GM12878 (cell line): ENCODE data around the gene CD58. TPM values are rescaled to one million over a fixed set of nuclear protein-coding genes. Genes with fewer than 3 reads are reported as not detected.

ENCODE experiments used
- BACH1 ChIP-seq: fragments of 450-650 bp; IDR thresholded peaks from 2 replicates; pipeline ENCODE4 v1.6.1; 2017; ENCODE audit warnings: mild to moderate bottlenecking, borderline replicate concordance
- CBX5 ChIP-seq: sonication (generic); IDR thresholded peaks from 2 replicates; pipeline ENCODE4 v1.6.1; 2016; ENCODE audit warnings: low read depth, moderate library complexity, mild to moderate bottlenecking, inconsistent platforms
- CEBPB ChIP-seq, 2 experiments: fragments of 150-350 bp in 1 of 2; IDR thresholded peaks; 2 replicates each; pipeline ENCODE4 v1.6.1; 2012 to 2014; ENCODE audit warnings: low read depth in 2 of 2, low read length in 2 of 2, borderline replicate concordance in 1 of 2, inconsistent platforms in 1 of 2
- GABPA ChIP-seq: IDR thresholded peaks from 2 replicates; pipeline ENCODE4 v1.6.1; 2014; ENCODE audit warnings: antibody characterized with exemption, low read depth, mild to moderate bottlenecking, inconsistent platforms
- HCFC1 ChIP-seq: fragments of 150-350 bp; IDR thresholded peaks from 2 replicates; pipeline ENCODE4 v1.6.1; 2014; ENCODE audit warnings: low read length
- HDAC6 ChIP-seq: fragments of 200-600 bp; sonication (generic); IDR thresholded peaks from one replicate; pipeline ENCODE4 v1.8.0; 2017; ENCODE audit warnings: antibody characterized with exemption; ENCODE audit not compliant: unreplicated experiment
- JUND ChIP-seq: IDR thresholded peaks from 2 replicates; pipeline ENCODE4 v1.6.1; 2012; ENCODE audit warnings: low read depth, mild to moderate bottlenecking, low read length, improper control_type of control experiment, moderate library complexity
- MTA2 ChIP-seq: fragments of 450-650 bp; IDR thresholded peaks from 2 replicates; pipeline ENCODE4 v1.6.1; 2016; ENCODE audit warnings: low read depth, mild to moderate bottlenecking, moderate library complexity
- MXI1 ChIP-seq: fragments of 150-350 bp; IDR thresholded peaks from 2 replicates; pipeline ENCODE4 v1.6.1; 2011; ENCODE audit warnings: low read depth, mild to moderate bottlenecking, inconsistent platforms, low read length, improper control_type of control experiment
- MYC ChIP-seq: IDR thresholded peaks from 2 replicates; pipeline ENCODE4 v1.6.1; 2011; ENCODE audit warnings: mild to moderate bottlenecking, low read length, moderate library complexity, inconsistent platforms; ENCODE audit not compliant: insufficient read depth, insufficient replicate concordance, insufficient read length, severe bottlenecking
- NFYA ChIP-seq: IDR thresholded peaks from 2 replicates; pipeline ENCODE4 v1.6.1; 2011; ENCODE audit warnings: low read depth, mild to moderate bottlenecking, low read length, improper control_type of control experiment, borderline replicate concordance
- PML ChIP-seq: IDR thresholded peaks from 2 replicates; pipeline ENCODE4 v1.6.1; 2012; ENCODE audit warnings: low read length, inconsistent platforms
- POLR2AphosphoS2 ChIP-seq: IDR thresholded peaks from 2 replicates; pipeline ENCODE4 v1.6.1; 2011; ENCODE audit warnings: low read depth, mild to moderate bottlenecking, low read length, improper control_type of control experiment, moderate library complexity
- RB1 ChIP-seq: fragments of 450-650 bp; formaldehyde crosslinking; IDR thresholded peaks from 2 replicates; pipeline ENCODE4 v1.6.1; 2017; ENCODE audit warnings: mild to moderate bottlenecking, borderline replicate concordance
- SIN3A ChIP-seq: IDR thresholded peaks from 2 replicates; pipeline ENCODE4 v1.6.1; 2012; ENCODE audit warnings: low read depth, low read length, improper control_type of control experiment
- SIX5 ChIP-seq: IDR thresholded peaks from 2 replicates; pipeline ENCODE4 v1.6.1; 2011; ENCODE audit warnings: mild to moderate bottlenecking, low read depth, low read length, moderate library complexity; ENCODE audit not compliant: severe bottlenecking
- TCF7 ChIP-seq: IDR thresholded peaks from 2 replicates; pipeline ENCODE4 v1.6.1; 2014; ENCODE audit warnings: antibody characterized with exemption, borderline replicate concordance
- ZNF217 ChIP-seq: fragments of 450-650 bp; IDR thresholded peaks from 2 replicates; pipeline ENCODE4 v1.6.1; 2017; ENCODE audit warnings: antibody characterized with exemption, mild to moderate bottlenecking
- ZNF24 ChIP-seq: fragments of 450-650 bp; IDR thresholded peaks from 2 replicates; pipeline ENCODE4 v1.6.1; 2017; ENCODE audit warnings: antibody characterized with exemption, mild to moderate bottlenecking
- ZNF274 ChIP-seq: IDR thresholded peaks from one replicate; pipeline ENCODE4 v1.8.0; 2011; ENCODE audit not compliant: insufficient read length, insufficient read depth
- polyA plus RNA-seq, 11 experiments: library from polyadenylated mRNA; depleted of rRNA in 4 of 11; unstranded in 6 of 11; stranded (reverse) in 5 of 11; fragments of >200 nt; fragmentation: Nextera tagmentation in 4 of 11; fragmentation: Illumina TruSeq in 1 of 11; extraction: Ambion mirVana in 4 of 11; extraction: Trizol in 1 of 11; gene quantifications; 1 replicate in 1 of 11; 2 replicates in 10 of 11; pipeline versions ENCODE4 v1.2.1 to v1.2.3, GENCODE V29; 2011 to 2016; ENCODE audit warnings: inconsistent platforms in 2 of 11, missing spikeins in 2 of 11, low read depth in 1 of 11
- total RNA-seq, 4 experiments: library from RNA; depleted of rRNA in 3 of 4; stranded (reverse); fragments of >200 nt in 3 of 4; fragmentation: Illumina TruSeq in 1 of 4; extraction: Trizol in 1 of 4; gene quantifications; 2 replicates each; pipeline versions ENCODE4 v1.2.1 to v1.2.3, GENCODE V29; 2013 to 2021
- TF ChIP-seq, protein P1 (sequence below): fragments of 450-650 bp; IDR thresholded peaks from 2 replicates; pipeline ENCODE4 v1.6.1; 2017; ENCODE audit warnings: mild to moderate bottlenecking
- TF ChIP-seq, protein P2 (sequence below): IDR thresholded peaks from 2 replicates; pipeline ENCODE4 v1.6.1; 2011; ENCODE audit warnings: mild to moderate bottlenecking, low read depth, low read length, moderate library complexity; ENCODE audit not compliant: insufficient replicate concordance
- TF ChIP-seq, protein P3 (sequence below), 3 experiments: IDR thresholded peaks in 2 of 3; conservative IDR thresholded peaks in 1 of 3; 2 replicates each; pipeline ENCODE4 v1.5.1; 2011; ENCODE audit warnings: low read depth in 3 of 3, low read length in 3 of 3, mild to moderate bottlenecking in 3 of 3, control low read depth in 2 of 3, moderate library complexity in 2 of 3, inconsistent platforms in 1 of 3, mixed read lengths in 1 of 3; ENCODE audit not compliant: control insufficient read depth in 2 of 3, insufficient read depth in 1 of 3; ENCODE audit errors: extremely low read depth in 1 of 3
- TF ChIP-seq, protein P4 (sequence below): IDR thresholded peaks from 2 replicates; pipeline ENCODE4 v1.6.1; 2012; ENCODE audit warnings: low read depth, low read length, improper control_type of control experiment

The CD58 gene
- total and polyA plus RNA-seq, 10 of the 15 experiments (the other 5 are each of a cell fraction or from before 2014, with no cell fraction given): 70.4 to 252 (median 129) TPM

DNA sequence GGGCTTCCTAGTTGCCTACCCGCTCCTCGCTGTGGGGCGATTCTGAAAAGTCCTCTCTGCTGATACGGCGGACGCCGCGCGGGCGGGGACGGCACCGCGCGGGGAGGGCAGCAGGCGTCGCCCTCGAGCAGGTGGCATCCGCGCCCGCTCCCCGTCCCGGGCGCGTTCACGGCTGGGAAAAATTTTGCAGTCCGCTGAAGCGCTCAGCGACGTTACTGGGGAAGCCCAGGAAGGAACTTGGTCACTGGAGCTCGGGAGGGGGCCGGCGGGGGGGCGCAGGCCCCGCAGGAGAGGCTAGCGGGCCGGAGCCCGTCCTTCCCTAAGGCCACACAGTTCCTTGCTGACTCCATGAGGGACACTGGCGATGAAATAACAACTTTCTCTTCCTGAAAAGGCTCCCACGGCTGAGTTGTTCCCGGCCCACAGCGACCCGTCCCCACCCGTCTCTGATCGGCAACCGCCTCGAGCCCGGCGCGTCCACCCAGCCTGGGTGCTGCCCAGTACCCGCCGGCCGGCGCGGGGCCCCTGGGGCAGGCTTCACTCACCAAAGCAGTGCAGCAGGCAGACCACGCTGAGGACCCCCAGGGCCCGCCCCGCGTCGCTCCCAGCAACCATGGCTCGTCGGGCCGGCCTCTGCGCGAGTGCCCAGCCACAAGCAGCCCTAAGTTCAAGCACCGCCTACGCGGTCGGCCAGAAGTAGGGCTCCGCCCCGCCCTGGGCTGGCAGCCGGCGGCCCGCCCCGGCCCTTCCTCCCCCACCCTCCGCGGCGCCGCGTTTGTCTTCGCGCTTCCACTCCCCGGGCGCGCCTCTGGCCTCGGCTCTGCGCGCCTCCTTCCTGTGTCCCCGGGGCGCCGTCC lies at the start of gene CD58 (continued):
- TF ChIP-seq TCF7: no peak
- peak; percentile 15; the same call in 1 of the 2 replicates for TF ChIP-seq HCFC1
- TF ChIP-seq MYC: no peak
- TF ChIP-seq, protein P1, sequence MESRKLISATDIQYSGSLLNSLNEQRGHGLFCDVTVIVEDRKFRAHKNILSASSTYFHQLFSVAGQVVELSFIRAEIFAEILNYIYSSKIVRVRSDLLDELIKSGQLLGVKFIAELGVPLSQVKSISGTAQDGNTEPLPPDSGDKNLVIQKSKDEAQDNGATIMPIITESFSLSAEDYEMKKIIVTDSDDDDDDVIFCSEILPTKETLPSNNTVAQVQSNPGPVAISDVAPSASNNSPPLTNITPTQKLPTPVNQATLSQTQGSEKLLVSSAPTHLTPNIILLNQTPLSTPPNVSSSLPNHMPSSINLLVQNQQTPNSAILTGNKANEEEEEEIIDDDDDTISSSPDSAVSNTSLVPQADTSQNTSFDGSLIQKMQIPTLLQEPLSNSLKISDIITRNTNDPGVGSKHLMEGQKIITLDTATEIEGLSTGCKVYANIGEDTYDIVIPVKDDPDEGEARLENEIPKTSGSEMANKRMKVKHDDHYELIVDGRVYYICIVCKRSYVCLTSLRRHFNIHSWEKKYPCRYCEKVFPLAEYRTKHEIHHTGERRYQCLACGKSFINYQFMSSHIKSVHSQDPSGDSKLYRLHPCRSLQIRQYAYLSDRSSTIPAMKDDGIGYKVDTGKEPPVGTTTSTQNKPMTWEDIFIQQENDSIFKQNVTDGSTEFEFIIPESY: no peak
- TF ChIP-seq, protein P2, sequence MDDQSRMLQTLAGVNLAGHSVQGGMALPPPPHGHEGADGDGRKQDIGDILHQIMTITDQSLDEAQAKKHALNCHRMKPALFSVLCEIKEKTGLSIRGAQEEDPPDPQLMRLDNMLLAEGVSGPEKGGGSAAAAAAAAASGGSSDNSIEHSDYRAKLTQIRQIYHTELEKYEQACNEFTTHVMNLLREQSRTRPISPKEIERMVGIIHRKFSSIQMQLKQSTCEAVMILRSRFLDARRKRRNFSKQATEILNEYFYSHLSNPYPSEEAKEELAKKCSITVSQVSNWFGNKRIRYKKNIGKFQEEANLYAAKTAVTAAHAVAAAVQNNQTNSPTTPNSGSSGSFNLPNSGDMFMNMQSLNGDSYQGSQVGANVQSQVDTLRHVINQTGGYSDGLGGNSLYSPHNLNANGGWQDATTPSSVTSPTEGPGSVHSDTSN: no peak
- TF ChIP-seq POLR2AphosphoS2: peak; percentile 90
- TF ChIP-seq MXI1: peak; percentile 13
- no peak for TF ChIP-seq SIX5
- TF ChIP-seq, protein P3, sequence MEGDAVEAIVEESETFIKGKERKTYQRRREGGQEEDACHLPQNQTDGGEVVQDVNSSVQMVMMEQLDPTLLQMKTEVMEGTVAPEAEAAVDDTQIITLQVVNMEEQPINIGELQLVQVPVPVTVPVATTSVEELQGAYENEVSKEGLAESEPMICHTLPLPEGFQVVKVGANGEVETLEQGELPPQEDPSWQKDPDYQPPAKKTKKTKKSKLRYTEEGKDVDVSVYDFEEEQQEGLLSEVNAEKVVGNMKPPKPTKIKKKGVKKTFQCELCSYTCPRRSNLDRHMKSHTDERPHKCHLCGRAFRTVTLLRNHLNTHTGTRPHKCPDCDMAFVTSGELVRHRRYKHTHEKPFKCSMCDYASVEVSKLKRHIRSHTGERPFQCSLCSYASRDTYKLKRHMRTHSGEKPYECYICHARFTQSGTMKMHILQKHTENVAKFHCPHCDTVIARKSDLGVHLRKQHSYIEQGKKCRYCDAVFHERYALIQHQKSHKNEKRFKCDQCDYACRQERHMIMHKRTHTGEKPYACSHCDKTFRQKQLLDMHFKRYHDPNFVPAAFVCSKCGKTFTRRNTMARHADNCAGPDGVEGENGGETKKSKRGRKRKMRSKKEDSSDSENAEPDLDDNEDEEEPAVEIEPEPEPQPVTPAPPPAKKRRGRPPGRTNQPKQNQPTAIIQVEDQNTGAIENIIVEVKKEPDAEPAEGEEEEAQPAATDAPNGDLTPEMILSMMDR (IDR thresholded peaks at IDR 0.05 in 2 of 3, conservative IDR thresholded peaks at IDR 0.05 in 1 of 3; ENCODE audit: control insufficient read depth in 2 of 3, extremely low read depth in 1 of 3, insufficient read depth in 1 of 3, low read depth in 3 of 3, low read length in 3 of 3): peak; percentile 69 to 72 (median 70)
- TF ChIP-seq MTA2: no peak
- no peak for TF ChIP-seq CEBPB (IDR thresholded peaks at IDR 0.05; ENCODE audit: borderline replicate concordance in 1 of 2, low read depth in 2 of 2, low read length in 2 of 2)
- TF ChIP-seq CBX5: 0 out of 2 replicates have a peak, but pooled peaks have one; percentile 49
- TF ChIP-seq SIN3A: no peak
- no peak for TF ChIP-seq ZNF217
- TF ChIP-seq RB1: no peak
- no peak for TF ChIP-seq HDAC6
- TF ChIP-seq ZNF24: 0 out of 2 replicates have a peak, but pooled peaks have one; percentile 15
- no peak for TF ChIP-seq GABPA
- peak; percentile 7; the same call in 1 of the 2 replicates for TF ChIP-seq PML
- peak; percentile 33 for TF ChIP-seq BACH1
- TF ChIP-seq JUND: no peak
- TF ChIP-seq NFYA: no peak
- TF ChIP-seq, protein P4, sequence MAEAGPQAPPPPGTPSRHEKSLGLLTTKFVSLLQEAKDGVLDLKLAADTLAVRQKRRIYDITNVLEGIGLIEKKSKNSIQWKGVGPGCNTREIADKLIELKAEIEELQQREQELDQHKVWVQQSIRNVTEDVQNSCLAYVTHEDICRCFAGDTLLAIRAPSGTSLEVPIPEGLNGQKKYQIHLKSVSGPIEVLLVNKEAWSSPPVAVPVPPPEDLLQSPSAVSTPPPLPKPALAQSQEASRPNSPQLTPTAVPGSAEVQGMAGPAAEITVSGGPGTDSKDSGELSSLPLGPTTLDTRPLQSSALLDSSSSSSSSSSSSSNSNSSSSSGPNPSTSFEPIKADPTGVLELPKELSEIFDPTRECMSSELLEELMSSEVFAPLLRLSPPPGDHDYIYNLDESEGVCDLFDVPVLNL: peak; percentile 38; the same call in 1 of the 2 replicates
- TF ChIP-seq ZNF274: no peak
